Eye (tissue), 1 donor: ENCODE data around the gene BAIAP2L2.
"Not testable (repeated sequence)": the region's sequence is repeated elsewhere in the genome, so short reads cannot be mapped to it uniquely, and the experiment has no call there.

Source experiments
- DNase-seq: peaks from one replicate; pipeline ENCODE4 v3.0.0-alpha.2; 2015

The BAIAP2L2 gene

DNA sequence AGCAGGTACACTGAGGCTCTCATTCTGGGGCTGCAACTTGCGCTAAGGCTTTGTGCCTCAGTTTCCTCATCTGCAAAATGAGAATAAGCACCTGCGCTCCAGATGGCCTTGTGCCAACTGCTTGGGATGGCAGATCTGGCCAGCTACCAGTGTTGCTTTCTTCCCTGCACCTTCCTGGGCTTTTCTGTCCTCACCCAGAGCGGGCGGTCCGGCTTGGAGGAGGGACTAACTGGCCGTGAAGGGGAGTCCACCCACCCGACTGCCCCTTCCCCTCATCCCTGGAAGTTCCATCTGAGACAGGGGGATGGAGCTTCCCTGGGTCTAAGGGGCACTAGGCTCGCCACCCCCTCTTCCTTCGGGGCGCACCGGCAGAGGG is 30.0 kb downstream of the BAIAP2L2 start:
- no peak for DNase-seq

DNA sequence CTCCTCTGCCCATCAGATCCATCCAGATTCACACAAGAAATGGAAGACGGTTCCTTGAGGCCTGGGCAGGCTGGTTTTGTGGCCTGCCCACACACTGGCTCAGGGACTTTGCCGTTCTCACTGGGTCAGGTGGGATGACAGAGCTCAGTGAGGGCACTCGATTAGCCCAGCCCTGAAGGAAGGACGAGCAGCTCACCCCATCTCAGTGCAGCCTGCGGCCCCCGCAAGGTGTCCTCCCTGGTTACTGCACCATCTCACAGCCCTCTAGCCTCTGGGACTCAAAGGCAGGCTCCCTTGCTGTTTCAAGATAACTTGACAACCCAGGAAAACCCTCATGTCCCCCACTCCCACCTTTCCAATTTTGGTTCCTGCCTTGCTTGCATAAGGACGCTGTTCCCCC is 30.7 kb downstream of the BAIAP2L2 start:
- no peak for DNase-seq

DNA sequence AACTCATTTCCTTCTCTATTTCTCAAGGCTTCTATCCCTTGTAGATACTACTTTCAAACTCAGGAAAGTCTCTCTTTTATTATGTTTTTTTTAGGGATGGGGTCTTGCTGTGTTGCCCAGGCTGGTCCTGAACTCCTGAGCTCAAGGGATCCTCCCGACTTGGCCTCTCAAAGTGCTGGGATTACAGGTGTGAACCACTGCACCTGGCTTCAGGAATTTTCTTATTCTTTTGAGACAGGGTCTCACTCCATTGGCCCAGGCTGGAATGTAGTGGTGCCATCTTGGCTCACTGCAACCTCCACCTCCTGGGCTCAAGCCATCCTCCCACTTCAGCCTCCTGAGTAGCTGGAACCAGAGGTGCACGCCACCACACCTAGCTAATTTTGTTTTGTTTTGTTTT is 31.3 kb downstream of the BAIAP2L2 start:
- DNase-seq = not testable (repeated sequence)

DNA sequence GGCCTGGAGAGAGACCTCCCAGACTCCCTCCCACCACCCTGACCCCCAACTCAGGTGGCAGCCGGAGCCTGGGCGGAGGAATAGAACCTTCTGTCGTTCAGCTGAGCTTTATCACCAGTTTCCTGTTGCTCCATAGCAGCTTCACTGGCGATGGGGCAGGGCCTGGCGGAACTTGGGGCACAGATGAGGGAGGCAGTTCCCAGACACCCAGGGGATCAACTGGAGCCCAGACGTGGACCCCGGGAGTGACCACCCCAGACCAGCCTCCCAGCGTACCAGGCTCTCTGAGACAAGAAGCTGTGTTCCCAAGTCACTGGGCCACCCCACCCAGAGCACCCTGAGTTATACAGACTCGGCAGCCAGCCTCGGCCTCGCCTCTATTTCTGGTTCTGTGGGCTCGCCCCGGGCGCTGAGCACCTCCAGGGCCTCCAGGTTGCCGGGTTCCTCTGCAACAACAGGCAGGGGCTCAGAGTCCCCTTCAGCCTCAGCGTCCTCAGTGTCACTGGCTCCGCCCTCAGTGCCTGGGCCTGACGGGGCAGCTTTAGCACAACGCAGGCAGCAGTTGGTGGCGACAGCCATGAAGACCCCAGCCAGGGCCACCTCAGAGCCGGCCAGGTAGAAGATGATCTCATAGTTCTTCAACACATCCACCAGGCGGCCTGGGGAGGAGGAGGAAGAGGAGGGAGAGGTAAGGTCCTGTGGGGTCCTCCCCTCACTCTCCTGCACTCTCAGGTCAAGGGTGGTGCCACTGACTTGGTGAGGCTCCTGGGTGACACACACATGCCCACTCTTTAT is 32.2 kb downstream of the BAIAP2L2 start:
- no peak for DNase-seq

GRCh38 chr22:38077595-38077994 is 32.9 kb downstream of the BAIAP2L2 start:
- no peak for DNase-seq

GRCh38 chr22:38077096-38077495 is 33.4 kb downstream of the BAIAP2L2 start:
- no peak for DNase-seq

DNA sequence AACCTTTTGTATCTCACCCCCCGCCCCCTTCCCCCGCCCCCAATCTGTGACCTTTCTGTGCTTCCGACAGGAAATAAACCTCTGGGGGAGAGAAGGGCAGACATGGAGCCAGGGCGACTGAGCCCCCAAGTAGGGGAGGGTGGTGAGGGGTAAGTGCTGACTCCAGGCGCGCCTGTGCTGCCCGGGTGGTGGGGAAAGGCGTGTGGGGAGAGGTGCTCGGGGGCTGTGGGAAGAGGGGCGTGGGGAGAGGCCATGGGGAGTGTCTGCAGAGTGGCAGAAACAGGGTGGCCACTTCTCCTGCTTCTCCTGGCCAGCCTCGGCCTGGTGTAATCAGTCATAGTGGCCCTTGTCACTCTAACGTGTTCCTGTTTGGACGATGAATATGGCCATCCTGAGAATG is 34.5 kb downstream of the BAIAP2L2 start:
- DNase-seq = no peak

- DNase-seq = no peak
Observed at GRCh38 chr22:38075105-38075825, 35.2 kb downstream of the BAIAP2L2 start.

DNA sequence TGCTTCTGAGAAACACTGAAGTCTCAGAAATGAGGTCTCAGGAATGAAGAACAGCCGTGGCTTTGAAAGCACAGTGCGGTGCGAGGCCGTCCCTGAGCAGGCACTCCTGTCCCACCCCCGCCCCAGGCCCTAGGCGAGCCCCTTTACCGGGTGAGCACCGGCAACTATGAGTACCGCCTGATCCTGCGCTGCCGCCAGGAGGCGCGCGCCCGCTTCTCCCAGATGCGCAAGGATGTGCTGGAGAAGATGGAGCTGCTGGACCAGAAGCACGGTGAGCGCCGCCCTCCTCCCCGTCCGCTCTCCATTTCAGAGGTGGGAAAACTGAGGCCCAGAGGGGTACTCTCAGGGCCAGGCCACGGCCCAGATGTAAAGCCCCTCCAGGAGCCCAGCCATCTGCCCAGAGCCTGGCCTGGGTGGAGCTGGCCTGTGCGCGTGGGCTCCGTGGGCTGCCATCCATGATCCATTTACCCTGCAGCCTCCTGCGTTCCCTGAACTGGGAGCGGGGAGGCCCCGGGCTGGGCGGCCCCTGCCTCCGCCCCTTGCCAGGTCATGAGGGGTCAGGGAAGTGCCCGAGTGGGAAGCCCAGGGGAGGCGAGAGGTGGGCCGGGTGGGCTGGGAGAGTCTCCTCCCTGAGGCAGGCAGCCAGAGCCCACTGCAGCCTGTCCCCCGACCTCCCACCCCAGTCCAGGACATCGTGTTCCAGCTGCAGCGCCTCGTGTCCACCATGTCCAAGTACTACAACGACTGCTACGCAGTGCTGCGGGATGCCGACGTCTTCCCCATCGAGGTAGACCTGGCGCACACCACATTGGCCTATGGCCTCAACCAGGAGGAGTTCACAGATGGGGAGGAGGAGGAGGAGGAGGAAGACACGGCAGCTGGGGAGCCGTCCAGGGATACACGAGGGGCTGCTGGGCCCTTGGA is 36.0 kb downstream of the BAIAP2L2 start:
- peak; percentile 67 for DNase-seq

DNA sequence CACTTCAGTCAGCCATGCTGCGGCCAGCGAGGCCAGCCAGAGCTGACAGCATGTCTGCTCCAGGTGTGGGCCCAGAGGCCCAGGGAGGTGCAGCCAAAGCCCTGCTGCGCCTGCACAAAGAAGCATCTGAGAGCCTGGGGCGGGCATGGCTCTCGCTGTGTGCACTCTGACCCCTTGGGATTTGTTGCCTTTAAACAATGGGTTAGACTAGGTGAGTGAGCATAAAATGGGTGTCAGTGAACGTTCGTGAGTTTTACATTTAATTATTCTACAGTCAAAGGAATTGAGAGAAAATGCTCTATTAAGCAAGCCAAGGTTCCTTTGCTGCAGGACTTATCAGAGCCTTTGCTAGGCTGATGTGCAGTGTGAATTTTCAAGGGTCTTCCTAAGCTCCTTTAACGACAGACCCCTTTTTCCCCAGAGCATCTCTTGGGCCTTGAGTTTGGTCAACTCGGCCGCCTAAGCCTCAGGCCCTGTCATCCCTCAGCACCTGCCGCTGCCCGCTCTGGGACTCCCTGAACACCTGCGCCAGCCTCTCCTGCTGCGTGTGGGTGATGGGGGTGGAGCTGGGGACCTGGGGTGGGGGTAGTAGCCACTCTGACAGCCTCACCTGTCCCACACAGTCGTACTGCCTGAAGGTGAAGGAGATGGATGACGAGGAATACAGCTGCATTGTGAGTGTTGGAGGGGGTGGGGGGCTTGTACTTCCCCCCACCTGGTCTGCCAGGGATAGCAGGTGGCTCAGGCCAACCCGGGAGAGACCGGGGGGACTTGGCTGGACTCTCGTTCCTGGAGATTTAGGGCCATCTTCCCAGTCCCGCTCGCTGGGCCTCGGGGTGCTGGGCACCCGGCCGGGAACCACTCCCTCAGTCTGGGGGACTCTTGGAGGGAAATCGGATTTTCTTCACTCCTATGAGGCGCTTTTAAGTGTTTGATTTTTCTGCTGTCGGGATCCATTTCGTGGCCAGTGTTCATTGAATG is 37.0 kb downstream of the BAIAP2L2 start:
- DNase-seq = no peak

DNA sequence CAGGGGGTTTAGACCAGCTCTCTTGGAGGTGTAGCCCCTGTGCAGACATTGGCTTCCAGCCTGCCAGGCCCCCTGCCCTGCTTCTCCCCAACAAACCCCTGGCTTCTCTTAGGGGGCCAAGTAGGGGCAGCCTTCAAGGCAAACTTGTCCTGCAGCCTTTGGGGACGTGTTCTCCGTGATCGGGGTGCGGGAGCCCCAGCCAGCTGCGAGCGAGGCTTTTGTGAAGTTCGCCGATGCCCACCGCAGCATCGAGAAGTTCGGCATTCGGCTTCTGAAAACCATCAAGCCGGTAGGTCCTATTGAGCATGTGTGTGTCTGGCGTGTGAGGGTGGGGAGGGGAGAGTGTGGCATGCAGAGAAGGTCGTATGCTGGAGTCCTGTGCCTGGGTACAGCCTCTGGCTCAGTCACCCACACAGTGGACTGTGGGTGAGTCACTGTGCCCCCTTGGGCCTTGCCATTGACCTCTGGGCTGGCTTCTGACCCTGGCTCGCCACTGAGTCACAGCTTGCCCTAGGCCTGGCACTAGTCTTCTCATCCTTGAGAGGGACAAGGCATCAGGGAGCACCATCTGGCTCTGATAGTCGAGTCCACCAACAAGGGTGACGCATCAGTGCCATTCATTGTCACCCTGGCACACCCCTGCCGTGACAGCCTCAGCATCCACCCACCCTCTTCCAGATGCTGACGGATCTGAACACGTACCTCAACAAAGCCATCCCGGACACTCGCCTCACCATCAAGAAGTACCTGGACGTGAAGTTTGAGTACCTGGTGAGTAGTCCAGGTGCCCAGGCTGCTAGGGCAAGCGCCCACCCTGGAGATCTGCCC is 37.9 kb downstream of the BAIAP2L2 start:
- DNase-seq = no peak

DNA sequence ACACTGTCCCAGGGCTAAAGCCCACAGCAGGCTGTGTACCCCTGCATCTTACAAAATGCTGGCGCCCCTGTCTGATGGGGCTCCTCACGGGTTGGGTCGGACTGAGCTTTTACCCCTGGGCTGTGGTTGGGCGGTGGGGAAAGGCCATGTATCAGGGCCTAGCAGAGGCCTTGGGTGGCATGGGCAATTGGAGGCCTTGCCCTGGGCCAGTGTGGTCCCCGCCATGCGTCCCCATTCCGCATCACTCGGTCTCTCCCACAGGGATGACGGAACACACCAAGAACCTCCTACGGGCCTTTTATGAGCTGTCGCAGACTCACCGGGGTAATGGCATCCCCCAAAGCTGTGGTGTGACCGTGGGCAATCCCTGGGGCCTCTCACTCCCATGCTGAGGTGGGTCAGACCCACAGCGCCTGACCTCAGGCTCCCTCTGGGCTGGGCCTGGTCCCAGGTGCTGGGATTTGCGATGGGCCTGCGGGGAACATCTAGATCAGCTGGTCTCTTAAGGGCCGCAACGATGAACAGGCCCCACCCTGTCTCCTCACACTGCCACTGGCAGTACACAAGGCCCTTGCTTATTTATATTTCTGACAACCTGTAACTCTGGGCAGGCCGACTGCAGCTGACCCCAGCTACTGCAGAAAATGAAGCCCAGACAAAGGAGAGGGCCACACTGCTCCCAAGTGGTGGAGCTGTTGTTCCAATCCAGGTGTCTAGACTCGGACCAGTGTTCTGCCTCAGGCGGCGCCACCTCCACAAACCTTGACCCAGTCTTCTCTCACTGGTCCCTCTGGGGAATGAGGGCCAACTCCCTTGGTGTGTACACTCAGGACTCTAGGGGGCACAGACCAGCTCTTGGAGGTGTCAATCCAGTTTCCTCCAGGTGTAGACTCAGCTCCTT is 38.8 kb downstream of the BAIAP2L2 start:
- DNase-seq = no peak

GRCh38 chr22:38070250-38070921 is 40.1 kb downstream of the BAIAP2L2 start:
- no peak for DNase-seq

DNA sequence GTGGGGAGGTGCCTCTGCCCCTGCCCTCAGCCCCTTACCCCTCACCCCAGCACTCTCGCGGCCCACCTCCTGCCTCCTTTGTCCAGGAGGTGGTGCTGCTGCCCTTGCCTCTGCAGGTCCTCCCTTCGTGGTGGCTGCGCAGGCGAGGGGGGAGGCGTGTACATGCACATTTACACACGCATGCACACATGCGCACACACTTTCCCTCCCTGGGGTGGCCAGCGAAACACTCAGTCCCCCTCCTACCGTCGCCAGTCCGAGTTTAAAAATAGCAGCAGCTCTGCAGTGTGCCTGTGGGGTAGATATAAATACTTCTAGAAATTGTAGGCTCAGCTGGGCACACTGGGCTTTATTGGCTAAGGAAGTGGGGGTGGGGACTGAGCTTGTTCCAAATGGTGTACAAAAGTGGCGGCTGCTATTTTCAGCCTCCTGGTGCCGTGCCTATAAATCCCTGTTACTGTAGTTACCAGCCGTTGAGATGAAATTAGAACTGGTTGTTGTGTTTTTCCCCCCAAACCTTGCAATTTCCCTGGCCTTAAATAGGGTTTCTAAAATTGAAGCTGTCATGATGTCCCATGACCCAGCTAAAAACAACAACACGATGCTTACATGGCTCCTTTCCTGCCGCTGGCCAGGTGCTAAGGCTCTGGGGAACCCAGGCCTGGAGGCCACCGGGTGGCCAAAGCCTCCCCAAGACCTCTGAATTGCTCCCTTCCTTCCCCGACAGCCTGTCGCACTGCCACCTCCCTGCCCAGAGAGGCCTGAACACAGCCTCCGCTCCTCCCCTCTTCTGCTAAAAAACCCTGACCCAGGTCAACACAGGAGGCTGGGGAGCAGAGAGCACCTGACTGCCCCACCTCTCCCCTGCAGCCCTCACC is 40.9 kb downstream of the BAIAP2L2 start:
- DNase-seq = peak; percentile 68

- no peak for DNase-seq
Observed at GRCh38 chr22:38068641-38069371, 41.7 kb downstream of the BAIAP2L2 start.

DNA sequence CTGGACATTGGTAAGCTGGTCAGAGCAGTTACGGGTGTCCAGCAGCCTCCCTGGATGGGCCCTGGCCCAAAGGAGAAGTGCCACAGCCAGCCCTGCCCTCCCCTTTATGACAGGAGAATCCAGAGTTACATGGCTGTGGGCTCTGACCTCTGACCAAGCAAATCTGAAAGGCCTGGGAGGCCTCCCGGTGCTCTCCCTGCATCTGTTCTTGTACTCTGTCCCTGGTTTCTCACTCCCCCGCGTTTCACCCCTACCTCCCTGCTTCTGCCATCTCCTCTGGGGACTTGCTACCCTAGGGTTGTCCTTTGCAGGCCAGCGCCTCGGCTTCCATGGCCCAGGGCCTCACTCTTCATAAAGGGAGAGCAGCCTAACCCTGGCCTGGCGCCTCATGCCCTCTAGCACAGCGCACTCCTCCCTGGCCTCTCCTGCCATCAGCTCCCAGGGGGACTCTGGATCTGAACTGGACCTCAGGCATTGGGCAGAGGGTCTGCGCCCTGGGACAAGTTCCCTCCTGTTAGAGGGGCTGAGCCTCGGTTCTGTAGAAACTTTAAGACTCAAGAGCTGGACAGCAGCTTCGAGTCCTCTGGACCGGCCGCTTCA is 42.6 kb downstream of the BAIAP2L2 start:
- DNase-seq = no peak

GRCh38 chr22:38067028-38067415 is 43.5 kb downstream of the BAIAP2L2 start:
- no peak for DNase-seq
